ENCODE results near the gene GM2A.
"Not testable (repeated sequence)": the region's sequence is repeated elsewhere in the genome, so short reads cannot be mapped to it uniquely, and the experiment has no call there.

The GM2A gene

GRCh38 chr5:151254556-151254955, 1.6 kb downstream of the GM2A start:
- no peak for DNase-seq

GRCh38 chr5:151254990-151255389, 2.0 kb downstream of the GM2A start:
- DNase-seq = not testable (repeated sequence)

GRCh38 chr5:151255621-151256286, 2.8 kb downstream of the GM2A start:
- DNase-seq = no peak

- DNase-seq = no peak
Measured at GRCh38 chr5:151257731-151258181, 4.8 kb downstream of the GM2A start.

GRCh38 chr5:151258201-151258611, 5.2 kb downstream of the GM2A start:
- DNase-seq = no peak

GRCh38 chr5:151258816-151259215, 5.8 kb downstream of the GM2A start:
- no peak for DNase-seq

- DNase-seq = no peak
Measured at GRCh38 chr5:151259931-151260330, 6.9 kb downstream of the GM2A start.

- no peak for DNase-seq
Measured at GRCh38 chr5:151262532-151262931, 9.5 kb downstream of the GM2A start.

GRCh38 chr5:151264113-151264512, 11.1 kb downstream of the GM2A start:
- peak; percentile 78 for DNase-seq

- DNase-seq = no peak
Measured at GRCh38 chr5:151267491-151268260, 14.7 kb downstream of the GM2A start.

GRCh38 chr5:151270599-151270998, 17.6 kb downstream of the GM2A start:
- DNase-seq = peak; percentile 81

- no peak for DNase-seq
Measured at GRCh38 chr5:151271336-151271735, 18.4 kb downstream of the GM2A start.

- no peak for DNase-seq
Measured at GRCh38 chr5:151274666-151275065, 21.7 kb downstream of the GM2A start.

- DNase-seq = no peak
Measured at GRCh38 chr5:151275803-151276202, 22.8 kb downstream of the GM2A start.

GRCh38 chr5:151278845-151279244, 25.9 kb downstream of the GM2A start:
- no peak for DNase-seq

GRCh38 chr5:151280443-151280842, 27.5 kb downstream of the GM2A start:
- DNase-seq = no peak

- no peak for DNase-seq
Measured at GRCh38 chr5:151281001-151281639, 28.1 kb downstream of the GM2A start.

GRCh38 chr5:151283120-151283825, 30.3 kb downstream of the GM2A start:
- DNase-seq = no peak

GRCh38 chr5:151284392-151284967, 31.5 kb downstream of the GM2A start:
- DNase-seq = peak; percentile 11

- DNase-seq = no peak
Measured at GRCh38 chr5:151285683-151286082, 32.7 kb downstream of the GM2A start.

- no peak for DNase-seq
Measured at GRCh38 chr5:151286246-151286645, 33.3 kb downstream of the GM2A start.

- no peak for DNase-seq
Measured at GRCh38 chr5:151288180-151288579, 35.2 kb downstream of the GM2A start.

GRCh38 chr5:151293624-151294023, 40.6 kb downstream of the GM2A start:
- no peak for DNase-seq

Measured in activated CD4-positive, alpha-beta T cell treated with anti-CD3 and anti-CD28 coated beads, Interleukin-2, Interleukin-6, amounts not matched to agents 100 ng/mL and 50 ng/mL, durations not matched to agents 16 hours and 8 hours (primary cell).